Hepatocyte (in vitro differentiated cells): ENCODE data around the gene COX11.

Source experiments
- CTCF ChIP-seq: fragments of 200-600 bp; sonication (generic); IDR thresholded peaks from 2 replicates; pipeline ENCODE4 v1.5.1; 2016; ENCODE audit warnings: antibody characterized with exemption, mild to moderate bottlenecking; ENCODE audit not compliant: poor library complexity
- EZH2 ChIP-seq: fragments of 200-600 bp; sonication (generic); IDR thresholded peaks from 2 replicates; pipeline ENCODE4 v1.6.1; 2016; ENCODE audit warnings: antibody characterized with exemption, mild to moderate bottlenecking, borderline replicate concordance
- EZH2phosphoT487 ChIP-seq: fragments of 200-600 bp; sonication (generic); IDR thresholded peaks from one replicate; pipeline ENCODE4 v1.6.1; 2018; ENCODE audit warnings: antibody characterized with exemption, mild to moderate bottlenecking, low read depth, moderate library complexity; ENCODE audit not compliant: unreplicated experiment, severe bottlenecking

DNA sequence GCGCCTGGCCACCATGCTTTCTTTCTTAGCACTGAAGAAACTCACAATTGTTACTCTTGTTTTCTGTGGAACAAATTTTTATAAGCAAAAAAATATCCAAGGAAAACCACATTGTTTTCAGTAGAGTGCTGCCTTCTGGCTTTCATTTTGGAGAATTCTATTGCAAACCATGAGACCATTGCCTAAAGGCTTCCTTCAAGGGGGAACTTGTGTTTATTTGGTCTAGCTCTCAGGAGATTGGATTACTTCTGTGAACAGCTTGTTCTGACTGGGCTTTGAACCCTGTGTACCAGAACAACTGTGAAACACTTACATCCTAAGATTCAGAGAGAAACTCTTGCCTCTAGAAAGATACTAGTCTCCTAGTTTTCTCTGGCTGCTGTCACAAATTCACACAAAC lies 35.7 kb downstream of the COX11 start:
- TF ChIP-seq CTCF (no peak), EZH2 (no peak), EZH2phosphoT487 (no peak)
